Endometrial microvascular endothelial cells (primary cell): Measurements from ENCODE around the gene FSIP1. TPM values are rescaled to one million over a fixed set of nuclear protein-coding genes. Genes with fewer than 3 reads are reported as not detected.

Source experiments
- in situ Hi-C: cut with HindIII; loops from 2 replicates; pipeline ENCODE4 v1.10.0; 2017; ENCODE audit warnings: low sequenced_read_pairs, low pct_unique_long_range_greater_than_20kb; ENCODE audit errors: inconsistent ontology term
- total RNA-seq: library from RNA; depleted of rRNA; stranded (reverse); fragments of >200 nt; gene quantifications from one replicate; pipeline ENCODE4 v1.2.3, GENCODE V29; 2015; ENCODE audit errors: inconsistent ontology term

FSIP1 gene
- total RNA-seq, 1 donor from 2014 or later: 0.09 TPM

GRCh38 chr15:39699516-39700374, 82.9 kb downstream of the FSIP1 start:
- in situ Hi-C loops: no loop called here

- in situ Hi-C loops: no loop called here
Observed at GRCh38 chr15:39698444-39699390, 83.9 kb downstream of the FSIP1 start.

- in situ Hi-C loops: no loop called here
Observed at GRCh38 chr15:39697509-39697908, 85.1 kb downstream of the FSIP1 start.

- in situ Hi-C loops: no loop called here
Observed at GRCh38 chr15:39695793-39696192, 86.8 kb downstream of the FSIP1 start.

- in situ Hi-C loops: no loop called here
Observed at GRCh38 chr15:39692356-39693327, 90.0 kb downstream of the FSIP1 start.

GRCh38 chr15:39690881-39691634, 91.6 kb downstream of the FSIP1 start:
- in situ Hi-C loops: no loop called here

- in situ Hi-C loops: no loop called here
Observed at GRCh38 chr15:39687965-39688364, 94.7 kb downstream of the FSIP1 start.

- in situ Hi-C loops: no loop called here
Observed at GRCh38 chr15:39685999-39686613, 96.5 kb downstream of the FSIP1 start.

- in situ Hi-C loops: no loop called here
Observed at GRCh38 chr15:39685367-39685766, 97.3 kb downstream of the FSIP1 start.

GRCh38 chr15:39684233-39684632, 98.4 kb downstream of the FSIP1 start:
- in situ Hi-C loops: no loop called here

- in situ Hi-C loops: no loop called here
Observed at GRCh38 chr15:39682366-39682765, 100.3 kb downstream of the FSIP1 start.

- in situ Hi-C loops: no loop called here
Observed at GRCh38 chr15:39680868-39681267, 101.8 kb downstream of the FSIP1 start.

- in situ Hi-C loops: no loop called here
Observed at GRCh38 chr15:39672666-39673065, 110.0 kb downstream of the FSIP1 start.

- in situ Hi-C loops: no loop called here
Observed at GRCh38 chr15:39672184-39672583, 110.5 kb downstream of the FSIP1 start.

GRCh38 chr15:39670687-39671086, 112.0 kb downstream of the FSIP1 start:
- in situ Hi-C loops: no loop called here

GRCh38 chr15:39669661-39670060, 113.0 kb downstream of the FSIP1 start:
- in situ Hi-C loops: no loop called here

- in situ Hi-C loops: no loop called here
Observed at GRCh38 chr15:39669241-39669640, 113.4 kb downstream of the FSIP1 start.

GRCh38 chr15:39668457-39668856, 114.2 kb downstream of the FSIP1 start:
- in situ Hi-C loops: no loop called here
